Stomach (tissue), 4 donors: Measurements from ENCODE around the gene MSMO1.

Source experiments
- CTCF ChIP-seq, 7 experiments: fragments of 450-650 bp in 4 of 7; fragments of 200-600 bp in 3 of 7; sonication (generic) in 3 of 7; IDR thresholded peaks; one replicate each; pipeline ENCODE4 v1.5.1; 2016 to 2019; ENCODE audit warnings: antibody characterized with exemption in 7 of 7, control low read depth in 2 of 7, mild to moderate bottlenecking in 1 of 7
- EP300 ChIP-seq: sonication (generic); formaldehyde crosslinking; IDR thresholded peaks from one replicate; pipeline ENCODE4 v1.6.1; 2017; ENCODE audit warnings: antibody characterized with exemption
- POLR2A ChIP-seq, 4 donors: fragments of 450-650 bp; IDR thresholded peaks; one replicate each; pipeline ENCODE4 v1.6.1; 2016; ENCODE audit warnings: antibody characterized with exemption in 4 of 4, control low read depth in 2 of 4, mild to moderate bottlenecking in 1 of 4, moderate library complexity in 1 of 4
- POLR2AphosphoS5 ChIP-seq, 3 donors: sonication (generic); formaldehyde crosslinking; IDR thresholded peaks; one replicate each; pipeline ENCODE4 v1.6.1; 2016; ENCODE audit warnings: antibody characterized with exemption in 3 of 3

GRCh38 chr4:165383591-165384073 lies 56.2 kb downstream of the MSMO1 start:
- TF ChIP-seq CTCF (IDR thresholded peaks at IDR 0.05) (no peak), EP300 (no peak), POLR2AphosphoS5 (IDR thresholded peaks at IDR 0.05) (no peak), POLR2A (IDR thresholded peaks at IDR 0.05) (no peak)
